ENCODE data around the gene SORBS2. TPM values are rescaled to one million over a fixed set of nuclear protein-coding genes. Genes with fewer than 3 reads are reported as not detected.

SORBS2 gene
- total RNA-seq, 1 experiment from 2014 or later, result 8.4 TPM

DNA sequence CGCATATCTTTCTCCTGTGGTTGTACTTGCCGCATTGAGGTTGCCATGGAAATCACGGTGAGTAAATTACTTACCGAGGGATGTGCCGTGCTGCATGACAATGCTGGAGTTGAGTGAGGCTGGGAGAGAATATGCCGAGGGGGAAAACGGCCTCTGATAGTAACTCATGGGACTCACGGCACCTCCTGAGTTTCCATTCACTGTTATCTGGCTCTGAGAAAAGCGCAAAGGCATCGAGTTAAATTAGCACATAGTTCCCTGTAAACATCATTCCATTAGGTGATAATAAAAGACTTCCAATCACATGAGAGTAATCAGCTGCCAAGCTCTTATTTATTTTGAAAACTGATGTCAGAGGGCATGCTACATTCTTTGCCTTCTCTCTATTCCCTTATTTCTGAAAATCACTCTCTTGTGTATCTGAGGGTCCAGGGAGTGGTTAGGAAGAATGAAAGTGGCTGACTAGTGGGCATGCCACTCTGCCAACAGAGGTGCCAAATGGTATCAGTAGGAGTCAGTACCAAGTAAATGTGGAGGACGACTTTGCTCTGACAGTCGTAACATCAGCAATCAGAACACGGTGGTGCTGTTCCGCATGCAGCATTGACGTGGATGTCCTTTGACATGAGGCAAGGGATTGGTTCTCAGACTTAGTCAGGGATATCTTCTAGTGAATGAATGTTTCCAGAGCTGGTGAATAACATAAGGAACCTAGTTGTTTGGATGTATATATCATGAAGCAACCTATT is 149.8 kb downstream of the SORBS2 start:
- CTCF ChIA-PET, result no interaction called here

DNA sequence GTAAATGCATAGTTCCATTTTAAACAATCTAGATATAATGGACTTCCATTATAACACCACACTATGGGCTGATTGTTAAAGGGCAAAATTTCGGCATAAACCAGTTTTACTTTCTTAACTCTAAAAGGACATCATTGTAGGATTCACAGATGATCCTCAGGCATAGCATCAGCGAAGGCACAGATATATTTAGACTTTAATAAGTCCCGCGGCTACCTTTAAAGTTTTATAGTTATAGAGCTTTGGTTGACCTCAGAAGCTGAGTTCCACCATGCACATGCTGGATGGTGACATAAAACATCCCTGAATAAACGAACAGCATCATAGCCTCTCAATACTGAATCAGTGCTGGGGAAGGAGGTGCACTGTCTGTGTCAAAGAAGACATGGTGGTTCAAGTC is 151.7 kb downstream of the SORBS2 start:
- CTCF ChIA-PET, result interaction anchor here (0.6 kb wide), 1 partner anchor 477 kb away, joined by 3 read pairs; no protein-coding TSS in a partner anchor
- no TSS peak for BruUV-seq (replicated peaks)
- POLR2A ChIA-PET, result no interaction called here
- no peak overlapping the region for H3K27ac ChIP-seq (ENCODE audit: low read length)
- in situ Hi-C loops (cut with HindIII; ENCODE audit: low pct_unique_long_range_greater_than_20kb, low sequenced_read_pairs) (no loop called here), intact Hi-C loops (cut with micrococcal nuclease; ENCODE audit: unreplicated experiment) (no loop called here)
- DNase-seq (ENCODE audit: low read depth, low spot score), result no peak
- TF ChIP-seq TCF7L2 (IDR thresholded peaks at IDR 0.05; ENCODE audit: low read depth, low read length) (no peak), POLR2AphosphoS5 (IDR thresholded peaks at IDR 0.05; ENCODE audit: low read depth, low read length) (no peak), SIN3A (IDR thresholded peaks at IDR 0.05; ENCODE audit: borderline replicate concordance, insufficient read depth, low read depth, low read length) (no peak)
- TF ChIP-seq, protein P1, sequence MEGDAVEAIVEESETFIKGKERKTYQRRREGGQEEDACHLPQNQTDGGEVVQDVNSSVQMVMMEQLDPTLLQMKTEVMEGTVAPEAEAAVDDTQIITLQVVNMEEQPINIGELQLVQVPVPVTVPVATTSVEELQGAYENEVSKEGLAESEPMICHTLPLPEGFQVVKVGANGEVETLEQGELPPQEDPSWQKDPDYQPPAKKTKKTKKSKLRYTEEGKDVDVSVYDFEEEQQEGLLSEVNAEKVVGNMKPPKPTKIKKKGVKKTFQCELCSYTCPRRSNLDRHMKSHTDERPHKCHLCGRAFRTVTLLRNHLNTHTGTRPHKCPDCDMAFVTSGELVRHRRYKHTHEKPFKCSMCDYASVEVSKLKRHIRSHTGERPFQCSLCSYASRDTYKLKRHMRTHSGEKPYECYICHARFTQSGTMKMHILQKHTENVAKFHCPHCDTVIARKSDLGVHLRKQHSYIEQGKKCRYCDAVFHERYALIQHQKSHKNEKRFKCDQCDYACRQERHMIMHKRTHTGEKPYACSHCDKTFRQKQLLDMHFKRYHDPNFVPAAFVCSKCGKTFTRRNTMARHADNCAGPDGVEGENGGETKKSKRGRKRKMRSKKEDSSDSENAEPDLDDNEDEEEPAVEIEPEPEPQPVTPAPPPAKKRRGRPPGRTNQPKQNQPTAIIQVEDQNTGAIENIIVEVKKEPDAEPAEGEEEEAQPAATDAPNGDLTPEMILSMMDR (IDR thresholded peaks at IDR 0.05), result no peak
- TF ChIP-seq, protein P2, sequence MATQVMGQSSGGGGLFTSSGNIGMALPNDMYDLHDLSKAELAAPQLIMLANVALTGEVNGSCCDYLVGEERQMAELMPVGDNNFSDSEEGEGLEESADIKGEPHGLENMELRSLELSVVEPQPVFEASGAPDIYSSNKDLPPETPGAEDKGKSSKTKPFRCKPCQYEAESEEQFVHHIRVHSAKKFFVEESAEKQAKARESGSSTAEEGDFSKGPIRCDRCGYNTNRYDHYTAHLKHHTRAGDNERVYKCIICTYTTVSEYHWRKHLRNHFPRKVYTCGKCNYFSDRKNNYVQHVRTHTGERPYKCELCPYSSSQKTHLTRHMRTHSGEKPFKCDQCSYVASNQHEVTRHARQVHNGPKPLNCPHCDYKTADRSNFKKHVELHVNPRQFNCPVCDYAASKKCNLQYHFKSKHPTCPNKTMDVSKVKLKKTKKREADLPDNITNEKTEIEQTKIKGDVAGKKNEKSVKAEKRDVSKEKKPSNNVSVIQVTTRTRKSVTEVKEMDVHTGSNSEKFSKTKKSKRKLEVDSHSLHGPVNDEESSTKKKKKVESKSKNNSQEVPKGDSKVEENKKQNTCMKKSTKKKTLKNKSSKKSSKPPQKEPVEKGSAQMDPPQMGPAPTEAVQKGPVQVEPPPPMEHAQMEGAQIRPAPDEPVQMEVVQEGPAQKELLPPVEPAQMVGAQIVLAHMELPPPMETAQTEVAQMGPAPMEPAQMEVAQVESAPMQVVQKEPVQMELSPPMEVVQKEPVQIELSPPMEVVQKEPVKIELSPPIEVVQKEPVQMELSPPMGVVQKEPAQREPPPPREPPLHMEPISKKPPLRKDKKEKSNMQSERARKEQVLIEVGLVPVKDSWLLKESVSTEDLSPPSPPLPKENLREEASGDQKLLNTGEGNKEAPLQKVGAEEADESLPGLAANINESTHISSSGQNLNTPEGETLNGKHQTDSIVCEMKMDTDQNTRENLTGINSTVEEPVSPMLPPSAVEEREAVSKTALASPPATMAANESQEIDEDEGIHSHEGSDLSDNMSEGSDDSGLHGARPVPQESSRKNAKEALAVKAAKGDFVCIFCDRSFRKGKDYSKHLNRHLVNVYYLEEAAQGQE (IDR thresholded peaks at IDR 0.05; ENCODE audit: insufficient read depth in 1 of 2, low read depth in 2 of 2, low read length in 1 of 2), result no peak
- ATAC-seq, result no peak
- no peaks in the 10 kb centered on the region; the same call in 1 of the 2 replicates for H3K4me1 ChIP-seq (ENCODE audit: control insufficient read depth, insufficient read depth, low read length)
- no peaks in the 10 kb centered on the region for H3K9me3 ChIP-seq (ENCODE audit: control insufficient read depth, insufficient read depth, low read depth, low read length)
- no peaks in the 10 kb centered on the region for H3K27me3 ChIP-seq (ENCODE audit: control insufficient read depth, insufficient read depth, low read length)
- H3K36me3 ChIP-seq (ENCODE audit: control insufficient read depth, insufficient read depth, low read length), result no peaks in the 10 kb centered on the region
- H3K4me3 ChIP-seq (ENCODE audit: low read depth in 2 of 2, low read length in 2 of 2), result no peak overlapping the region

More for the DNA sequence above, 149.8 kb downstream of the SORBS2 start:
- TF ChIP-seq, protein P1 (IDR thresholded peaks at IDR 0.05), result no peak
- TF ChIP-seq, protein P2 (IDR thresholded peaks at IDR 0.05; ENCODE audit: insufficient read depth in 1 of 2, low read depth in 2 of 2, low read length in 1 of 2), result no peak
- TF ChIP-seq POLR2AphosphoS5 (IDR thresholded peaks at IDR 0.05; ENCODE audit: low read depth, low read length), result no peak
- no peak for TF ChIP-seq TCF7L2 (IDR thresholded peaks at IDR 0.05; ENCODE audit: low read depth, low read length)
- TF ChIP-seq SIN3A (IDR thresholded peaks at IDR 0.05; ENCODE audit: borderline replicate concordance, insufficient read depth, low read depth, low read length), result no peak
- H3K36me3 ChIP-seq (ENCODE audit: control insufficient read depth, insufficient read depth, low read length), result no peaks in the 10 kb centered on the region
- H3K4me1 ChIP-seq (ENCODE audit: control insufficient read depth, insufficient read depth, low read length), result no peaks in the 10 kb centered on the region
- BruUV-seq (replicated peaks), result no TSS peak
- H3K27ac ChIP-seq (ENCODE audit: low read length), result no peak overlapping the region
- no peaks in the 10 kb centered on the region for H3K9me3 ChIP-seq (ENCODE audit: control insufficient read depth, insufficient read depth, low read depth, low read length)
- H3K27me3 ChIP-seq (ENCODE audit: control insufficient read depth, insufficient read depth, low read length), result no peaks in the 10 kb centered on the region
- no peak overlapping the region for H3K4me3 ChIP-seq (ENCODE audit: low read depth in 2 of 2, low read length in 2 of 2)
- POLR2A ChIA-PET, result no interaction called here
- ATAC-seq (no peak), DNase-seq (ENCODE audit: low read depth, low spot score) (no peak)
- in situ Hi-C loops (cut with HindIII; ENCODE audit: low pct_unique_long_range_greater_than_20kb, low sequenced_read_pairs), result no loop called here
- intact Hi-C loops (cut with micrococcal nuclease; ENCODE audit: unreplicated experiment), result no loop called here
